K562 (cell line): ENCODE data around the gene MRPS5. TPM values are rescaled to one million over a fixed set of nuclear protein-coding genes. Genes with fewer than 3 reads are reported as not detected.

ENCODE experiments used
- ATAC-seq: fragments of 200-7000 bp; cut with Tn5 transposase; 3 replicates; pipeline ENCODE4 v1.9.1; 2020; ENCODE audit warnings: moderate library complexity
- BruUV-seq: library from RNA; stranded (reverse); fragments of 400-500 nt; replicated peaks from 2 replicates; lab custom pipeline; 2021; lab: Mats Ljungman, UMichigan
- CTCF ChIA-PET: fragments of 300-600 bp; formaldehyde crosslinking; extraction: SDS; loops from one replicate; lab custom pipeline; 2021; ENCODE audit warnings: low intra/inter-chr PET ratio; lab: Yijun Ruan, JAX
- POLR2A ChIA-PET: fragments of 300-600, 350-650 bp; sonication (Branson Sonifier 250); formaldehyde crosslinking; extraction: SDS; loops from one replicate; lab custom pipeline; 2021; ENCODE audit warnings: antibody characterized with exemption, inconsistent platforms; lab: Yijun Ruan, JAX
- DNase-seq, 4 experiments: peaks; one replicate each; pipeline versions ENCODE4 v3.0.0 to v3.0.0-alpha.2; 2011 to 2018; ENCODE audit warnings: low spot score in 3 of 4, mixed read lengths in 3 of 4; ENCODE audit errors: extremely low read depth in 1 of 4
- FAIRE-seq: peaks from 2 replicates; lab custom pipeline; 2011; peaks lifted over from hg19 to GRCh38; lab: Jason Lieb, UNC
- H2AFZ ChIP-seq: 2 replicates; pipeline ENCODE4 v1.6.0; 2011; ENCODE audit warnings: low read depth, low read length, control low read depth, inconsistent platforms
- H3K27ac ChIP-seq: fragments of 200-600 bp; 3 replicates; pipeline ENCODE4 v1.8.0; 2011; ENCODE audit warnings: low read depth, mild to moderate bottlenecking, control low read depth, inconsistent platforms, low read length, moderate library complexity, mixed read lengths; ENCODE audit errors: extremely low read depth
- H3K27me3 ChIP-seq, 2 experiments: fragments of 300-600 bp in 1 of 2; 2 replicates in 1 of 2; 3 replicates in 1 of 2; pipeline versions ENCODE4 v1.6.0 to v1.8.0; 2011; ENCODE audit warnings: inconsistent platforms in 2 of 2, low read length in 2 of 2, mild to moderate bottlenecking in 1 of 2, mixed read lengths in 1 of 2, moderate library complexity in 1 of 2; ENCODE audit not compliant: control insufficient read depth in 2 of 2, insufficient read depth in 2 of 2
- H3K36me3 ChIP-seq: fragments of 300-600 bp; 3 replicates; pipeline ENCODE4 v1.8.0; 2011; ENCODE audit warnings: mild to moderate bottlenecking, low read length, inconsistent platforms; ENCODE audit not compliant: control insufficient read depth, insufficient read depth
- H3K4me1 ChIP-seq, 2 experiments: fragments of 200-600 bp in 1 of 2; replicated peaks in 1 of 2; 2 replicates in 1 of 2; 3 replicates in 1 of 2; pipeline versions ENCODE4 v1.5.1 to v1.8.0; 2011; ENCODE audit warnings: inconsistent platforms in 2 of 2, low read length in 2 of 2, mild to moderate bottlenecking in 1 of 2, mixed read lengths in 1 of 2, moderate library complexity in 1 of 2; ENCODE audit not compliant: control insufficient read depth in 2 of 2, insufficient read depth in 2 of 2
- H3K4me2 ChIP-seq: 2 replicates; pipeline ENCODE4 v1.6.1; 2011; ENCODE audit warnings: low read length, control low read depth, inconsistent platforms, mixed read lengths; ENCODE audit not compliant: insufficient read depth
- H3K4me3 ChIP-seq: fragments of 200-600 bp; sonication (generic), shearing (Covaris generic); 2 replicates; pipeline ENCODE4 v1.5.1; 2016; ENCODE audit warnings: control low read depth, inconsistent platforms
- H3K79me2 ChIP-seq: fragments of 200-600 bp; 3 replicates; pipeline ENCODE4 v1.8.0; 2011; ENCODE audit warnings: low read length, inconsistent platforms; ENCODE audit not compliant: control insufficient read depth, insufficient read depth
- H3K9ac ChIP-seq, 2 experiments: 2 replicates each; pipeline versions ENCODE4 v1.6.0 to v1.6.1; 2011; ENCODE audit warnings: low read depth in 2 of 2, low read length in 2 of 2, control low read depth in 1 of 2, inconsistent platforms in 1 of 2, mild to moderate bottlenecking in 1 of 2, mixed read lengths in 1 of 2; ENCODE audit not compliant: insufficient read depth in 1 of 2
- H3K9me1 ChIP-seq: one replicate; pipeline ENCODE4 v1.6.0; 2011; ENCODE audit warnings: inconsistent platforms, mild to moderate bottlenecking, low read length, moderate library complexity; ENCODE audit not compliant: control insufficient read depth, insufficient read depth
- H3K9me3 ChIP-seq: replicated peaks from 2 replicates; pipeline ENCODE4 v1.5.1; 2011; ENCODE audit warnings: low read depth, low read length, inconsistent platforms; ENCODE audit not compliant: control insufficient read depth, insufficient read depth
- H4K20me1 ChIP-seq: replicated peaks from 2 replicates; pipeline ENCODE4 v1.6.1; 2011; ENCODE audit warnings: low read length, inconsistent platforms, mixed read lengths; ENCODE audit not compliant: control insufficient read depth, insufficient read depth
- ESRRB ChIP-seq: fragments of 250-450 bp; sonication (Bioruptor Pico); IDR thresholded peaks from 2 replicates; pipeline ENCODE4 v1.5.0; 2020; ENCODE audit warnings: mild to moderate bottlenecking, moderate library complexity, borderline replicate concordance
- FOXA1 ChIP-seq: fragments of 450-650 bp; IDR thresholded peaks from 2 replicates; pipeline ENCODE4 v1.6.1; 2016; ENCODE audit warnings: mild to moderate bottlenecking, borderline replicate concordance
- MBD2 ChIP-seq: sonication (generic); IDR thresholded peaks from 2 replicates; pipeline ENCODE4 v1.6.1; 2016; ENCODE audit warnings: low read depth, borderline replicate concordance
- MCM5 ChIP-seq: fragments of 450-650 bp; IDR thresholded peaks from 2 replicates; pipeline ENCODE4 v1.6.1; 2016; ENCODE audit warnings: low read depth
- SIN3B ChIP-seq: fragments of 450-650 bp; IDR thresholded peaks from 2 replicates; pipeline ENCODE4 v1.6.1; 2017; ENCODE audit warnings: low read depth, mild to moderate bottlenecking, moderate library complexity
- ZC3H11A ChIP-seq: IDR thresholded peaks from 2 replicates; pipeline ENCODE4 v1.6.1; 2012; ENCODE audit warnings: low read depth, low read length, improper control_type of control experiment
- ZNF444 ChIP-seq: fragments of 250-450 bp; sonication (Bioruptor Pico); IDR thresholded peaks from 2 replicates; pipeline ENCODE4 v1.4.0; 2020; ENCODE audit warnings: mild to moderate bottlenecking, moderate library complexity
- ZNF740 ChIP-seq, 3 experiments: fragments of 200-800 bp in 1 of 3; sonication (Bioruptor generic) in 1 of 3; sonication (generic) in 1 of 3; formaldehyde crosslinking in 1 of 3; IDR thresholded peaks; 2 replicates each; pipeline versions ENCODE4 v1.6.1 to v1.8.0; 2016 to 2022; ENCODE audit warnings: mild to moderate bottlenecking in 2 of 3, missing compliant biosample characterization in 2 of 3, missing genetic modification characterization in 2 of 3, missing genetic modification reagents in 1 of 3
- ZNF830 ChIP-seq: fragments of 250-450 bp; sonication (Bioruptor Pico); IDR thresholded peaks from 2 replicates; pipeline ENCODE4 v1.5.0; 2021; ENCODE audit warnings: mild to moderate bottlenecking
- WGBS: fragments of 100-300 bp; shearing (Covaris generic); methylation state at CpG from one replicate; pipeline ENCODE4 v1.1.6; 2016; ENCODE audit warnings: low coverage, mixed read lengths; ENCODE audit not compliant: insufficient coverage; ENCODE audit errors: missing lambda C conversion rate; 5-methylcytosine and 5-hydroxymethylcytosine counted together
- in situ Hi-C: fragments of 300-500 bp; cut with MboI; formaldehyde crosslinking; loops from 4 replicates; pipeline ENCODE4 v1.15.0; 2018; ENCODE audit warnings: inconsistent platforms, mixed read lengths
- intact Hi-C: fragments of 100-400 bp; cut with micrococcal nuclease; formaldehyde crosslinking; loops from 2 replicates; pipeline ENCODE4 v1.14.2; 2022
- polyA plus RNA-seq, 8 experiments: library from polyadenylated mRNA; depleted of rRNA in 4 of 8; stranded (reverse) in 5 of 8; unstranded in 3 of 8; fragments of >200 nt; fragmentation: Nextera tagmentation in 2 of 8; fragmentation: Illumina TruSeq in 1 of 8; extraction: Ambion mirVana in 2 of 8; extraction: Trizol in 1 of 8; gene quantifications; 2 replicates each; pipeline versions ENCODE4 v1.2.1 to v1.2.3, GENCODE V29; 2011 to 2014; ENCODE audit warnings: inconsistent platforms in 1 of 8, missing spikeins in 1 of 8
- total RNA-seq, 7 experiments: library from RNA; depleted of rRNA in 6 of 7; stranded (reverse); fragments of >200 nt in 6 of 7; fragmentation: Illumina TruSeq in 2 of 7; extraction: Trizol in 2 of 7; gene quantifications; 2 replicates each; pipeline versions ENCODE4 v1.2.1 to v1.2.3, GENCODE V29; 2011 to 2021; ENCODE audit warnings: low replicate concordance in 1 of 7
- TF ChIP-seq, protein P1 (sequence below): sonication (generic); formaldehyde crosslinking; IDR thresholded peaks from 2 replicates; pipeline ENCODE4 v1.4.0; 2020; ENCODE audit warnings: mild to moderate bottlenecking, missing genetic modification reagents
- TF ChIP-seq, protein P2 (sequence below): IDR thresholded peaks from 2 replicates; pipeline ENCODE4 v1.6.1; 2012; ENCODE audit warnings: low read depth, low read length, improper control_type of control experiment, borderline replicate concordance

MRPS5 gene
- total and polyA plus RNA-seq, 9 of the 15 experiments (the other 6 are each of a cell fraction or from before 2014, with no cell fraction given) = 85.0 to 162 (median 118) TPM

DNA sequence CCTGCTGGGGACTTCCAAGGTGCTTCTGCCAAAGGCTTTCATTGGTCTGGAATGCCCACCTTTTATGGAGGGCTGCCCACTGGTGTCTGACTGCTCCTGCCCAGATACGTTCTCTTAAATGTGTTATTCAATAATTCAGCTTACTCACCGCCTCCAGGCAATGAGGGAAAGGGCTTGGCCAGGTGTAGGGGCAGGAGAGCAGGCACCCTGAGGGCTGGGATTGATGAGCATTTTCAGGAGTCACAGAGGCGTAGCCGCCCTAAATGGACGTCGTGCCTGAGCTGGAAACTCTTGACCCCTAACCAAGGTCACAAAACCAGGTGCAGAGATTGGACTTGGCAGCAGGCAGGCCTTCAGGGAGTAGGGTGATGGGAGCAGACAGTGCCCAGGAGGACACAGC, 69.3 kb downstream of the MRPS5 start:
- intact Hi-C loops (no loop called here), in situ Hi-C loops (no loop called here)
- 2% methylated on average over 6 of the region's 6 CpGs for WGBS
- TF ChIP-seq ZNF740 (CRISPR knock-in tag; IDR thresholded peaks at IDR 0.05) (no peak), ZNF740 (tag; IDR thresholded peaks at IDR 0.05) (no peak), FOXA1 (no peak), ZNF444 (CRISPR knock-in tag) (no peak)
- Histone ChIP-seq H3K9ac (no peak overlapping the region), H3K9me3 (no peaks in the 10 kb centered on the region), H3K4me3 (no peak overlapping the region), H2AFZ (no peak overlapping the region), H3K4me2 (no peak overlapping the region), H3K9me1 (no peaks in the 10 kb centered on the region), H3K36me3 (no peaks in the 10 kb centered on the region), H3K27ac (no peak overlapping the region), H3K27me3 (peaks cover 2 to 67% of the 10 kb centered on the region in 2 experiments; a peak in 3 of 5 replicates), H4K20me1 (no peaks in the 10 kb centered on the region; the same call in 1 of the 2 replicates), H3K4me1 (no peaks in the 10 kb centered on the region), H3K79me2 (no peaks in the 10 kb centered on the region)
- ATAC-seq = no peak
- no peak for FAIRE-seq
- ChIA-PET POLR2A (interaction anchor here (0.6 to 0.7 kb wide), 3 partner anchors 23 to 1245 kb away, joined by 3 read pairs; no protein-coding TSS in a partner anchor), CTCF (no interaction called here)
- BruUV-seq = no TSS peak
- no peak for DNase-seq

DNA sequence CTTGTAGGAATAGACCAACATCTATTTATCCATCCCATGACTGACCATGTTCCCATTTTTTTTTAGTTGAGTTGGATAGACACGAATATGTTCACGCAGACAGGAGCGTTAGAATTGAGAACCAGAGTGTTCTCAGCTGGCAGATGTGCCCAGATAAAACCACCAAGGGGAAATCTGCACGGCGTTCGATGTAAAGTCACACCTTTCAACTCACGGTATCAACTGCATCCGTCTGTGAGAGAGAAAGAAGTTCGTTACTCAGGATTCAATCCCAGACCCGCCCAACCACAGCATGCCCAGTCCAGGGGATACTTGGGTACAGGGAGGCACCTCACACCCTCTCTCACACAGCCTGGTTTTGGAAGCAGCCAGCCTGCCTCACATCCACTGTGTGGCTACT, 70.0 kb downstream of the MRPS5 start:
- POLR2A ChIA-PET = interaction anchor here (0.6 to 0.7 kb wide), 2 partner anchors 39 to 1246 kb away, joined by 3 read pairs; no protein-coding TSS in a partner anchor
- no peak for ATAC-seq
- 2% methylated on average over 10 of the region's 10 CpGs for WGBS
- intact Hi-C loops (no loop called here), in situ Hi-C loops (no loop called here)
- Histone ChIP-seq H3K9me3 (no peaks in the 10 kb centered on the region), H3K36me3 (no peaks in the 10 kb centered on the region), H2AFZ (no peak overlapping the region)
- no peak for TF ChIP-seq MCM5
- TF ChIP-seq, protein P1, sequence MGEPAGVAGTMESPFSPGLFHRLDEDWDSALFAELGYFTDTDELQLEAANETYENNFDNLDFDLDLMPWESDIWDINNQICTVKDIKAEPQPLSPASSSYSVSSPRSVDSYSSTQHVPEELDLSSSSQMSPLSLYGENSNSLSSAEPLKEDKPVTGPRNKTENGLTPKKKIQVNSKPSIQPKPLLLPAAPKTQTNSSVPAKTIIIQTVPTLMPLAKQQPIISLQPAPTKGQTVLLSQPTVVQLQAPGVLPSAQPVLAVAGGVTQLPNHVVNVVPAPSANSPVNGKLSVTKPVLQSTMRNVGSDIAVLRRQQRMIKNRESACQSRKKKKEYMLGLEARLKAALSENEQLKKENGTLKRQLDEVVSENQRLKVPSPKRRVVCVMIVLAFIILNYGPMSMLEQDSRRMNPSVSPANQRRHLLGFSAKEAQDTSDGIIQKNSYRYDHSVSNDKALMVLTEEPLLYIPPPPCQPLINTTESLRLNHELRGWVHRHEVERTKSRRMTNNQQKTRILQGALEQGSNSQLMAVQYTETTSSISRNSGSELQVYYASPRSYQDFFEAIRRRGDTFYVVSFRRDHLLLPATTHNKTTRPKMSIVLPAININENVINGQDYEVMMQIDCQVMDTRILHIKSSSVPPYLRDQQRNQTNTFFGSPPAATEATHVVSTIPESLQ (CRISPR knock-in tag) = no peak
- TF ChIP-seq ZC3H11A = no peak
- TF ChIP-seq, protein P2, sequence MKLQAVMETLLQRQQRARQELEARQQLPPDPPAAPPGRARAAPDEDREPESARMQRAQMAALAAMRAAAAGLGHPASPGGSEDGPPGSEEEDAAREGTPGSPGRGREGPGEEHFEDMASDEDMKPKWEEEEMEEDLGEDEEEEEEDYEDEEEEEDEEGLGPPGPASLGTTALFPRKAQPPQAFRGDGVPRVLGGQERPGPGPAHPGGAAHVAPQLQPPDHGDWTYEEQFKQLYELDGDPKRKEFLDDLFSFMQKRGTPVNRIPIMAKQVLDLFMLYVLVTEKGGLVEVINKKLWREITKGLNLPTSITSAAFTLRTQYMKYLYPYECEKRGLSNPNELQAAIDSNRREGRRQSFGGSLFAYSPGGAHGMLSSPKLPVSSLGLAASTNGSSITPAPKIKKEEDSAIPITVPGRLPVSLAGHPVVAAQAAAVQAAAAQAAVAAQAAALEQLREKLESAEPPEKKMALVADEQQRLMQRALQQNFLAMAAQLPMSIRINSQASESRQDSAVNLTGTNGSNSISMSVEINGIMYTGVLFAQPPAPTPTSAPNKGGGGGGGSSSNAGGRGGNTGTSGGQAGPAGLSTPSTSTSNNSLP = no peak
- no peak for TF ChIP-seq ESRRB
- TF ChIP-seq ZNF830 (CRISPR knock-in tag) = no peak
- no peak for TF ChIP-seq SIN3B
- no peak for TF ChIP-seq MBD2
- TF ChIP-seq, all 486 proteins: peak for 0
- Histone ChIP-seq H3K79me2 (no peaks in the 10 kb centered on the region), H3K9ac (no peak overlapping the region), H3K4me2 (no peak overlapping the region), H3K9me1 (no peaks in the 10 kb centered on the region), H3K4me1 (no peaks in the 10 kb centered on the region), H3K27me3 (peaks cover 2 to 60% of the 10 kb centered on the region in 2 experiments; a peak in 3 of 5 replicates), H3K4me3 (no peak overlapping the region), H3K27ac (no peak overlapping the region), H4K20me1 (no peaks in the 10 kb centered on the region; the same call in 1 of the 2 replicates)
- FAIRE-seq = no peak
- DNase-seq = no peak
- no TSS peak for BruUV-seq
- CTCF ChIA-PET = no interaction called here
